Measurements from ENCODE around the gene LUC7L3. TPM values are rescaled to one million over a fixed set of nuclear protein-coding genes. Genes with fewer than 3 reads are reported as not detected.

The LUC7L3 gene
- total and polyA plus RNA-seq, 2 donors (not counting 1 experiment from before 2014, with no cell fraction given): 42.9 to 311 TPM

DNA sequence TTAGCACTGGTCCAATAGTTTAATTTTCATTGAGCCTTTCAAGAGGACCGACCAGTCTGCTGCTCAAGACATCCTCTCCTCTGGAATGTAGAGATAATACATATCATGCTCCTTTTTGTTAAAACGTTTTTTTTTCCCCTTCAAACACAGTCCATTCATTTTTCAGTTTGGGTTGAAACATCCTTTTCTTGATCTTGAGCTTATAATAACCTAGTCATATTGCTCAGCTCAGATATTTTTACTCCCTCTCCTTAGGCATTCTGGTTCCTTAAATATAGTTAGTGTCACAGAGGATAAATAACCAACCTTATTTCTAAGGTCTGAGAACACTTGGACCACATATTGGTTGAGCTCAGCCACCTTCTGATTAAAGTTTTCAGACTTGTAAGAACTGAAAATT is 35.1 kb downstream of the LUC7L3 start:
- Histone ChIP-seq H4K20me1 (ENCODE audit: control insufficient read depth, insufficient read depth, low read length, poor library complexity, severe bottlenecking) (peaks cover 1% of the 10 kb centered on the region), H3K36me3 (replicated peaks in 1 of 2; ENCODE audit: control extremely low read depth in 1 of 2, control insufficient read depth in 1 of 2, extremely low read depth in 1 of 2, insufficient read depth in 2 of 2, low read length in 1 of 2) (peaks cover 8 to 44% of the 10 kb centered on the region in 2 experiments), H3K79me2 (ENCODE audit: control insufficient read depth, insufficient read depth, low read length) (no peaks in the 10 kb centered on the region), H2AFZ (ENCODE audit: insufficient read depth, low read depth, low read length, poor library complexity, severe bottlenecking) (no peak overlapping the region), H3K27ac (ENCODE audit: low read length in 2 of 2) (no peak overlapping the region), H3K4me1 (ENCODE audit: control insufficient read depth in 2 of 2, insufficient read depth in 2 of 2, low read length in 2 of 2) (no peaks in the 10 kb centered on the region), H3K27me3 (replicated peaks in 1 of 4; ENCODE audit: control extremely low read depth in 1 of 4, control insufficient read depth in 3 of 4, insufficient read depth in 4 of 4, low read length in 3 of 4) (no peaks in the 10 kb centered on the region), H3K9ac (ENCODE audit: low read length) (no peak overlapping the region), H3K9me3 (ENCODE audit: control extremely low read depth in 1 of 3, control insufficient read depth in 2 of 3, insufficient read depth in 1 of 3, low read length in 2 of 3) (no peaks in the 10 kb centered on the region), H3K4me2 (replicated peaks; ENCODE audit: low read depth, low read length, poor library complexity, severe bottlenecking) (no peak overlapping the region), H3K4me3 (ENCODE audit: control extremely low read depth in 1 of 5, extremely low read depth in 1 of 5, insufficient read depth in 1 of 5, low read depth in 2 of 5, low read length in 4 of 5) (no peak overlapping the region)
- Mint-ChIP-seq H3K27me3 (no peaks in the 10 kb centered on the region), H3K4me1 (no peaks in the 10 kb centered on the region), H3K27ac (no peak overlapping the region), H3K4me3 (no peak overlapping the region), H3K9me3 (ENCODE audit: insufficient read depth) (no peaks in the 10 kb centered on the region)
- no CpG with 5 or more reads among the region's 2 CpGs for WGBS (ENCODE audit: insufficient coverage)
- ATAC-seq (ENCODE audit: low read depth) (no peak), DNase-seq (no peak)
- intact Hi-C loops (cut with micrococcal nuclease): no loop called here
- POLR2A ChIA-PET: no interaction called here
- TF ChIP-seq, protein P1, sequence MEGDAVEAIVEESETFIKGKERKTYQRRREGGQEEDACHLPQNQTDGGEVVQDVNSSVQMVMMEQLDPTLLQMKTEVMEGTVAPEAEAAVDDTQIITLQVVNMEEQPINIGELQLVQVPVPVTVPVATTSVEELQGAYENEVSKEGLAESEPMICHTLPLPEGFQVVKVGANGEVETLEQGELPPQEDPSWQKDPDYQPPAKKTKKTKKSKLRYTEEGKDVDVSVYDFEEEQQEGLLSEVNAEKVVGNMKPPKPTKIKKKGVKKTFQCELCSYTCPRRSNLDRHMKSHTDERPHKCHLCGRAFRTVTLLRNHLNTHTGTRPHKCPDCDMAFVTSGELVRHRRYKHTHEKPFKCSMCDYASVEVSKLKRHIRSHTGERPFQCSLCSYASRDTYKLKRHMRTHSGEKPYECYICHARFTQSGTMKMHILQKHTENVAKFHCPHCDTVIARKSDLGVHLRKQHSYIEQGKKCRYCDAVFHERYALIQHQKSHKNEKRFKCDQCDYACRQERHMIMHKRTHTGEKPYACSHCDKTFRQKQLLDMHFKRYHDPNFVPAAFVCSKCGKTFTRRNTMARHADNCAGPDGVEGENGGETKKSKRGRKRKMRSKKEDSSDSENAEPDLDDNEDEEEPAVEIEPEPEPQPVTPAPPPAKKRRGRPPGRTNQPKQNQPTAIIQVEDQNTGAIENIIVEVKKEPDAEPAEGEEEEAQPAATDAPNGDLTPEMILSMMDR (IDR thresholded peaks at IDR 0.05): no peak
- CTCF ChIA-PET: no interaction called here

DNA sequence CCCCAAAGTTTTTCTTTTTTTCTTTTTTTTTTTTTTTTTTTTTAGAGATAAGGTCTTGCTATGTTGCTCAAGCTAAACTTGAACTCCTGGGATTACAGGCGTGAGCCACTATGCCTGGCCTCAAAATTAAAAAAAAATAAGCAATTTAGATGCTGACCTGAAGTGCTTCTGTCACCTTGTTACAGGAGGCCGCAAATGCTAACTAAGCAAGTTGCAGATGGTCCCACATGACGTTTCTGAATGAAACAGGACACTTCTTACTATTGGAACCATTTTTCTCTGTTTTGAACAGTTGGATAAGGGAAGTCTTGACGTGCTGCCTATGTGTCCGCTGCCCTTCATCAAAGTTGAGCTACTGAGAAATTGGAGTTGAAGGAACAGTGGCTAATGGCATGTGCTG is 39.1 kb downstream of the LUC7L3 start:
- Histone ChIP-seq H3K79me2 (ENCODE audit: control insufficient read depth, insufficient read depth, low read length) (no peaks in the 10 kb centered on the region), H3K4me1 (ENCODE audit: control insufficient read depth in 2 of 2, insufficient read depth in 2 of 2, low read length in 2 of 2) (peaks cover 7 to 8% of the 10 kb centered on the region in 2 donors), H3K27ac (ENCODE audit: low read length in 2 of 2) (no peak overlapping the region), H3K9me3 (ENCODE audit: control extremely low read depth in 1 of 3, control insufficient read depth in 2 of 3, insufficient read depth in 1 of 3, low read length in 2 of 3) (no peaks in the 10 kb centered on the region), H3K36me3 (replicated peaks in 1 of 2; ENCODE audit: control extremely low read depth in 1 of 2, control insufficient read depth in 1 of 2, extremely low read depth in 1 of 2, insufficient read depth in 2 of 2, low read length in 1 of 2) (peaks cover 2 to 5% of the 10 kb centered on the region in 2 experiments), H4K20me1 (ENCODE audit: control insufficient read depth, insufficient read depth, low read length, poor library complexity, severe bottlenecking) (no peaks in the 10 kb centered on the region), H3K27me3 (replicated peaks in 1 of 4; ENCODE audit: control extremely low read depth in 1 of 4, control insufficient read depth in 3 of 4, insufficient read depth in 4 of 4, low read length in 3 of 4) (no peaks in the 10 kb centered on the region), H3K9ac (ENCODE audit: low read length) (no peak overlapping the region), H3K4me3 (ENCODE audit: control extremely low read depth in 1 of 5, extremely low read depth in 1 of 5, insufficient read depth in 1 of 5, low read depth in 2 of 5, low read length in 4 of 5) (no peak overlapping the region), H3K4me2 (replicated peaks; ENCODE audit: low read depth, low read length, poor library complexity, severe bottlenecking) (no peak overlapping the region), H2AFZ (ENCODE audit: insufficient read depth, low read depth, low read length, poor library complexity, severe bottlenecking) (no peak overlapping the region)
- CTCF ChIA-PET: no interaction called here
- intact Hi-C loops (cut with micrococcal nuclease): no loop called here
- WGBS (ENCODE audit: insufficient coverage): 95% methylated on average over 4 of the region's 5 CpGs
- H3K9me3 Mint-ChIP-seq (ENCODE audit: insufficient read depth): no peaks in the 10 kb centered on the region
- H3K4me3 Mint-ChIP-seq: no peak overlapping the region
- H3K4me1 Mint-ChIP-seq: peaks cover 9% of the 10 kb centered on the region
- POLR2A ChIA-PET: no interaction called here
- no peak overlapping the region for H3K27ac Mint-ChIP-seq
- DNase-seq: no peak
- no peak for TF ChIP-seq EZH2 (IDR thresholded peaks at IDR 0.05; ENCODE audit: borderline replicate concordance, insufficient read depth, low read depth, low read length, poor library complexity, severe bottlenecking)
- TF ChIP-seq, protein P1 (IDR thresholded peaks at IDR 0.05): no peak
- ATAC-seq (ENCODE audit: low read depth): no peak
- no peaks in the 10 kb centered on the region for H3K27me3 Mint-ChIP-seq

All from B cell (primary cell).